GM23248 (cell line): ENCODE measurements around the gene EPHA5.

Source experiments
- EZH2 ChIP-seq: fragments of 200-600 bp; sonication (generic); IDR thresholded peaks from 2 replicates; pipeline ENCODE4 v1.6.1; 2018; ENCODE audit warnings: antibody characterized with exemption, mild to moderate bottlenecking; ENCODE audit not compliant: insufficient read depth, poor library complexity, severe bottlenecking
- EZH2phosphoT487 ChIP-seq: fragments of 200-600 bp; sonication (generic); IDR thresholded peaks from 2 replicates; pipeline ENCODE4 v1.6.1; 2018; ENCODE audit warnings: antibody characterized with exemption, moderate library complexity, mild to moderate bottlenecking, low read depth; ENCODE audit not compliant: insufficient read depth

GRCh38 chr4:65667506-65668041 lies 2.7 kb downstream of the EPHA5 start:
- TF ChIP-seq EZH2, result no peak
- TF ChIP-seq EZH2phosphoT487, result no peak
